IPS-NIHi11 (cell line): ENCODE measurements around the gene RPS8.
A peak's percentile ranks its signal among the peaks of the same experiment; 100 is the strongest.
"Not testable (repeated sequence)": the region's sequence is repeated elsewhere in the genome, so short reads cannot be mapped to it uniquely, and the experiment has no call there.

Experiments
- DNase-seq: peaks from one replicate; pipeline ENCODE4 v3.0.0; 2012; ENCODE audit warnings: mixed read lengths, low spot score

The RPS8 gene

GRCh38 chr1:44775078-44775929 is at the start of gene RPS8:
Gene RPS8, plus strand, starts transcription at chr1:44775540. Its CDS starts 57 bp downstream, at chr1:44775597.
- peak; percentile 93 for DNase-seq

GRCh38 chr1:44730741-44731512 is 44.4 kb upstream of the RPS8 start, which contains the start of gene RNU5D-1:
Gene RNU5D-1, minus strand, starts transcription at chr1:44731170.
- DNase-seq, result peak; percentile 85

- DNase-seq, result no peak
Observed at GRCh38 chr1:44733365-44733764, 42.0 kb upstream of the RPS8 start.

GRCh38 chr1:44733784-44734183 is 41.6 kb upstream of the RPS8 start:
- no peak for DNase-seq

GRCh38 chr1:44735992-44736391 is 39.3 kb upstream of the RPS8 start:
- no peak for DNase-seq

GRCh38 chr1:44738953-44739306 is 36.4 kb upstream of the RPS8 start:
- DNase-seq, result not testable (repeated sequence)

- peak; percentile 99 for DNase-seq
Observed at GRCh38 chr1:44739307-44740178, 35.8 kb upstream of the RPS8 start, which contains the start of gene KIF2C. Gene KIF2C, plus strand, starts transcription at chr1:44739837. Its CDS starts 96 bp downstream, at chr1:44739933.

GRCh38 chr1:44740179-44740617 is 35.1 kb upstream of the RPS8 start:
- DNase-seq, result no peak

GRCh38 chr1:44743211-44743610 is 32.1 kb upstream of the RPS8 start:
- no peak for DNase-seq

- DNase-seq, result no peak
Observed at GRCh38 chr1:44747878-44748277, 27.5 kb upstream of the RPS8 start.

GRCh38 chr1:44757420-44757819 is 17.9 kb upstream of the RPS8 start:
- DNase-seq, result no peak

- no peak for DNase-seq
Observed at GRCh38 chr1:44759077-44759476, 16.3 kb upstream of the RPS8 start.

- DNase-seq, result no peak
Observed at GRCh38 chr1:44760876-44761275, 14.5 kb upstream of the RPS8 start.

- DNase-seq, result not testable (repeated sequence)
Observed at GRCh38 chr1:44766421-44766820, 8.9 kb upstream of the RPS8 start.

- DNase-seq, result no peak
Observed at GRCh38 chr1:44775930-44776729, 790 bp downstream of the RPS8 start.

- DNase-seq, result no peak
Observed at GRCh38 chr1:44776730-44777068, 1.4 kb downstream of the RPS8 start.

GRCh38 chr1:44777547-44777946 is 2.2 kb downstream of the RPS8 start:
- no peak for DNase-seq

GRCh38 chr1:44777969-44778635 is 2.8 kb downstream of the RPS8 start:
- DNase-seq, result no peak

GRCh38 chr1:44778705-44779576 is 3.6 kb downstream of the RPS8 start:
- no peak for DNase-seq
